ENCODE data around the gene GPR15.

- no peak for TF ChIP-seq CTCF (IDR thresholded peaks at IDR 0.05)
- no peak for TF ChIP-seq POLR2A (IDR thresholded peaks at IDR 0.05)
Measured at GRCh38 chr3:98532275-98532637, 478 bp downstream of the GPR15 start.
